ENCODE data around the gene SHF. TPM values are rescaled to one million over a fixed set of nuclear protein-coding genes. Genes with fewer than 3 reads are reported as not detected.

Gene SHF
- total and polyA plus RNA-seq, 2 of the 8 experiments (the other 6 are each of a cell fraction or from before 2014, with no cell fraction given), result 13.1 to 26.7 TPM

GRCh38 chr15:45201557-45201859 is 13.7 kb upstream of the SHF start (continued):
- no peak for TF ChIP-seq CHD7 (IDR thresholded peaks at IDR 0.05; ENCODE audit: insufficient replicate concordance, low read length)
- no peak for TF ChIP-seq EGR1 (IDR thresholded peaks at IDR 0.05; ENCODE audit: borderline replicate concordance, low read depth, low read length)
- no peak for TF ChIP-seq TAF1 (IDR thresholded peaks at IDR 0.05; ENCODE audit: low read depth, low read length)
- no peak for TF ChIP-seq CBX5 (IDR thresholded peaks at IDR 0.05; ENCODE audit: low read depth, low read length)
- no peak for TF ChIP-seq SP4 (IDR thresholded peaks at IDR 0.05; ENCODE audit: low read length)
- no peak for TF ChIP-seq ATF2 (IDR thresholded peaks at IDR 0.05; ENCODE audit: low read length)
- no peak for TF ChIP-seq SIX5 (IDR thresholded peaks at IDR 0.05; ENCODE audit: low read depth, low read length)
- TF ChIP-seq KDM5A (IDR thresholded peaks at IDR 0.05; ENCODE audit: low read length), result no peak
- no peak for TF ChIP-seq TEAD4 (IDR thresholded peaks at IDR 0.05; ENCODE audit: low read depth, low read length)
- no peak for TF ChIP-seq TCF12 (IDR thresholded peaks at IDR 0.05; ENCODE audit: low read depth, low read length)
- no peak for TF ChIP-seq ZNF274 (IDR thresholded peaks at IDR 0.05; ENCODE audit: borderline replicate concordance, extremely low read depth, low read length)
